ENCODE data around the gene SLC2A2. TPM values are rescaled to one million over a fixed set of nuclear protein-coding genes. Genes with fewer than 3 reads are reported as not detected.
"Not testable (repeated sequence)": the region's sequence is repeated elsewhere in the genome, so short reads cannot be mapped to it uniquely, and the experiment has no call there.

The SLC2A2 gene
- total RNA-seq, 1 experiment from 2014 or later = not detected

- no peak for DNase-seq (ENCODE audit: low read depth)
Measured at GRCh38 chr3:170988378-170988777, 38.1 kb downstream of the SLC2A2 start.

- no peak for DNase-seq (ENCODE audit: low read depth)
Measured at GRCh38 chr3:170985304-170985703, 41.2 kb downstream of the SLC2A2 start.

GRCh38 chr3:170982733-170983132 is 43.8 kb downstream of the SLC2A2 start:
- DNase-seq (ENCODE audit: low read depth) = no peak

GRCh38 chr3:170980399-170980798 is 46.1 kb downstream of the SLC2A2 start:
- no peak for DNase-seq (ENCODE audit: low read depth)

GRCh38 chr3:170977949-170978745 is 48.4 kb downstream of the SLC2A2 start:
- DNase-seq (ENCODE audit: low read depth) = peak; percentile 59

GRCh38 chr3:170976190-170976519 is 50.4 kb downstream of the SLC2A2 start:
- DNase-seq (ENCODE audit: low read depth) = no peak

GRCh38 chr3:170975283-170976189 is 51.0 kb downstream of the SLC2A2 start:
- no peak for DNase-seq (ENCODE audit: low read depth)

GRCh38 chr3:170974872-170975271 is 51.6 kb downstream of the SLC2A2 start:
- no peak for DNase-seq (ENCODE audit: low read depth)

GRCh38 chr3:170972917-170973316 is 53.6 kb downstream of the SLC2A2 start:
- not testable (repeated sequence) for DNase-seq (ENCODE audit: low read depth)

GRCh38 chr3:170967126-170967525 is 59.4 kb downstream of the SLC2A2 start:
- DNase-seq (ENCODE audit: low read depth) = no peak

- no peak for DNase-seq (ENCODE audit: low read depth)
Measured at GRCh38 chr3:170966495-170966894, 60.0 kb downstream of the SLC2A2 start.

GRCh38 chr3:170962411-170962810 is 64.1 kb downstream of the SLC2A2 start:
- DNase-seq (ENCODE audit: low read depth) = no peak

- DNase-seq (ENCODE audit: low read depth) = peak; percentile 33
Measured at GRCh38 chr3:170961616-170962400, 64.7 kb downstream of the SLC2A2 start.

- no peak for DNase-seq (ENCODE audit: low read depth)
Measured at GRCh38 chr3:170959457-170959856, 67.1 kb downstream of the SLC2A2 start.

GRCh38 chr3:170956647-170957046 is 69.9 kb downstream of the SLC2A2 start:
- DNase-seq (ENCODE audit: low read depth) = no peak

GRCh38 chr3:170953736-170954135 is 72.8 kb downstream of the SLC2A2 start:
- no peak for DNase-seq (ENCODE audit: low read depth)

GRCh38 chr3:170953229-170953628 is 73.3 kb downstream of the SLC2A2 start:
- DNase-seq (ENCODE audit: low read depth) = peak; percentile 4

- no peak for DNase-seq (ENCODE audit: low read depth)
Measured at GRCh38 chr3:170949211-170949610, 77.3 kb downstream of the SLC2A2 start.

GRCh38 chr3:170947018-170947769 is 79.3 kb downstream of the SLC2A2 start:
- no peak for DNase-seq (ENCODE audit: low read depth)
